ENCODE measurements around the gene ANKRD11.

Gene ANKRD11

GRCh38 chr16:89370081-89370511 lies 120.3 kb downstream of the ANKRD11 start:
- no peak overlapping the region for H3K9ac ChIP-seq (ENCODE audit: low read length)
- H2BK12ac ChIP-seq (ENCODE audit: low read length), result no peak overlapping the region
- H3K18ac ChIP-seq (ENCODE audit: low read length), result no peak overlapping the region
- H3K4me2 ChIP-seq (ENCODE audit: low read length), result no peak overlapping the region
- H3K4me3 ChIP-seq (ENCODE audit: low read depth, low read length), result no peak overlapping the region
- no peak overlapping the region for H3K14ac ChIP-seq (ENCODE audit: low read length)
- no peaks in the 10 kb centered on the region for H3K9me3 ChIP-seq (ENCODE audit: insufficient read depth, low read depth, low read length)
- peaks cover 18 to 28% of the 10 kb centered on the region in 2 experiments for H3K4me1 ChIP-seq (ENCODE audit: control insufficient read depth in 1 of 2, insufficient read depth in 2 of 2, low read length in 2 of 2)
- H3K23ac ChIP-seq (ENCODE audit: low read length), result no peak overlapping the region
- no peak overlapping the region for H4K91ac ChIP-seq (ENCODE audit: low read depth, low read length)
- no peak overlapping the region for H2BK120ac ChIP-seq (ENCODE audit: insufficient read depth, low read length, poor library complexity)
- H3K27me3 ChIP-seq (ENCODE audit: insufficient read depth, low read length), result no peaks in the 10 kb centered on the region
- H3K27ac ChIP-seq (ENCODE audit: low read depth, low read length), result no peak overlapping the region
- no peak overlapping the region for H2AFZ ChIP-seq (ENCODE audit: insufficient read depth, low read length, poor library complexity)
- H4K12ac ChIP-seq (ENCODE audit: low read depth, low read length), result no peak overlapping the region
- H3K36me3 ChIP-seq (ENCODE audit: control insufficient read depth in 1 of 2, insufficient read depth in 2 of 2, low read length in 2 of 2), result peaks cover 4 to 9% of the 10 kb centered on the region in 2 experiments
- no peaks in the 10 kb centered on the region for H3K79me1 ChIP-seq (ENCODE audit: low read length)
- H3K4ac ChIP-seq (ENCODE audit: low read depth, low read length), result no peak overlapping the region
- DNase-seq, result peak; percentile 64 to 70
- no CpG with 5 or more reads among the region's 5 CpGs for WGBS (ENCODE audit: extremely low coverage, insufficient coverage, insufficient read length)
- no peak overlapping the region for H2AK5ac ChIP-seq (ENCODE audit: low read length)
- H2BK5ac ChIP-seq (ENCODE audit: low read depth, low read length, poor library complexity), result no peak overlapping the region
- H4K8ac ChIP-seq (ENCODE audit: low read depth, low read length), result no peak overlapping the region
- H3K79me2 ChIP-seq (ENCODE audit: control insufficient read depth, insufficient read depth, low read length, poor library complexity), result peaks cover 36% of the 10 kb centered on the region

- Histone ChIP-seq H2AFZ (ENCODE audit: insufficient read depth, low read length, poor library complexity) (no peak overlapping the region), H2BK120ac (ENCODE audit: insufficient read depth, low read length, poor library complexity) (no peak overlapping the region), H3K27me3 (ENCODE audit: insufficient read depth, low read length) (no peaks in the 10 kb centered on the region), H3K27ac (ENCODE audit: low read depth, low read length) (no peak overlapping the region), H3K79me2 (ENCODE audit: control insufficient read depth, insufficient read depth, low read length, poor library complexity) (peaks cover 36% of the 10 kb centered on the region), H3K9ac (ENCODE audit: low read length) (no peak overlapping the region), H2BK12ac (ENCODE audit: low read length) (no peak overlapping the region), H4K8ac (ENCODE audit: low read depth, low read length) (no peak overlapping the region), H3K23ac (ENCODE audit: low read length) (no peak overlapping the region), H2AK5ac (ENCODE audit: low read length) (no peak overlapping the region), H3K4me2 (ENCODE audit: low read length) (no peak overlapping the region), H3K18ac (ENCODE audit: low read length) (no peak overlapping the region), H2BK5ac (ENCODE audit: low read depth, low read length, poor library complexity) (no peak overlapping the region), H3K4ac (ENCODE audit: low read depth, low read length) (peak overlapping the region; percentile 8), H3K9me3 (ENCODE audit: insufficient read depth, low read depth, low read length) (no peaks in the 10 kb centered on the region), H3K4me1 (ENCODE audit: control insufficient read depth in 1 of 2, insufficient read depth in 2 of 2, low read length in 2 of 2) (peaks cover 18 to 32% of the 10 kb centered on the region in 2 experiments), H3K36me3 (ENCODE audit: control insufficient read depth in 1 of 2, insufficient read depth in 2 of 2, low read length in 2 of 2) (peaks cover 4 to 9% of the 10 kb centered on the region in 2 experiments), H3K79me1 (ENCODE audit: low read length) (no peaks in the 10 kb centered on the region), H4K91ac (ENCODE audit: low read depth, low read length) (no peak overlapping the region), H3K4me3 (ENCODE audit: low read depth, low read length) (no peak overlapping the region), H3K14ac (ENCODE audit: low read length) (no peak overlapping the region), H4K12ac (ENCODE audit: low read depth, low read length) (no peak overlapping the region)
- no CpG with 5 or more reads among the region's 17 CpGs for WGBS (ENCODE audit: extremely low coverage, insufficient coverage, insufficient read length)
- DNase-seq, result no peak
Observed at GRCh38 chr16:89369266-89369895, 121.0 kb downstream of the ANKRD11 start.

GRCh38 chr16:89368604-89369249 lies 121.6 kb downstream of the ANKRD11 start:
- no CpG with 5 or more reads among the region's 7 CpGs for WGBS (ENCODE audit: extremely low coverage, insufficient coverage, insufficient read length)
- Histone ChIP-seq H3K36me3 (ENCODE audit: control insufficient read depth in 1 of 2, insufficient read depth in 2 of 2, low read length in 2 of 2) (peaks cover 4 to 9% of the 10 kb centered on the region in 2 experiments), H3K4me2 (ENCODE audit: low read length) (no peak overlapping the region), H3K79me1 (ENCODE audit: low read length) (peaks cover 4% of the 10 kb centered on the region), H2BK12ac (ENCODE audit: low read length) (no peak overlapping the region), H4K12ac (ENCODE audit: low read depth, low read length) (no peak overlapping the region), H3K27me3 (ENCODE audit: insufficient read depth, low read length) (no peaks in the 10 kb centered on the region), H3K18ac (ENCODE audit: low read length) (no peak overlapping the region), H3K14ac (ENCODE audit: low read length) (no peak overlapping the region), H3K4me1 (ENCODE audit: control insufficient read depth in 1 of 2, insufficient read depth in 2 of 2, low read length in 2 of 2) (peaks cover 22 to 37% of the 10 kb centered on the region in 2 experiments), H2AK5ac (ENCODE audit: low read length) (no peak overlapping the region), H3K79me2 (ENCODE audit: control insufficient read depth, insufficient read depth, low read length, poor library complexity) (peaks cover 38% of the 10 kb centered on the region), H2AFZ (ENCODE audit: insufficient read depth, low read length, poor library complexity) (no peak overlapping the region), H3K23ac (ENCODE audit: low read length) (no peak overlapping the region), H2BK5ac (ENCODE audit: low read depth, low read length, poor library complexity) (no peak overlapping the region), H3K27ac (ENCODE audit: low read depth, low read length) (no peak overlapping the region), H2BK120ac (ENCODE audit: insufficient read depth, low read length, poor library complexity) (no peak overlapping the region), H4K91ac (ENCODE audit: low read depth, low read length) (no peak overlapping the region), H3K9me3 (ENCODE audit: insufficient read depth, low read depth, low read length) (no peaks in the 10 kb centered on the region), H3K9ac (ENCODE audit: low read length) (no peak overlapping the region), H3K4ac (ENCODE audit: low read depth, low read length) (peak overlapping the region; percentile 8), H4K8ac (ENCODE audit: low read depth, low read length) (no peak overlapping the region), H3K4me3 (ENCODE audit: low read depth, low read length) (no peak overlapping the region)
- DNase-seq, result no peak

- Histone ChIP-seq H3K36me3 (ENCODE audit: control insufficient read depth in 1 of 2, insufficient read depth in 2 of 2, low read length in 2 of 2) (peaks cover 4 to 9% of the 10 kb centered on the region in 2 experiments), H4K12ac (ENCODE audit: low read depth, low read length) (no peak overlapping the region)
Observed at GRCh38 chr16:89367538-89367915, 122.8 kb downstream of the ANKRD11 start.

More at GRCh38 chr16:89367538-89367915, 122.8 kb downstream of the ANKRD11 start:
- no peak overlapping the region for H3K4me2 ChIP-seq (ENCODE audit: low read length)
- no peak overlapping the region for H4K8ac ChIP-seq (ENCODE audit: low read depth, low read length)
- H2BK12ac ChIP-seq (ENCODE audit: low read length), result no peak overlapping the region
- whole genome bisulfite sequencing (ENCODE audit: extremely low coverage, insufficient coverage, insufficient read length), result no CpG with 5 or more reads among the region's 7 CpGs
- no peaks in the 10 kb centered on the region for H3K9me3 ChIP-seq (ENCODE audit: insufficient read depth, low read depth, low read length)
- H3K14ac ChIP-seq (ENCODE audit: low read length), result no peak overlapping the region
- no peak overlapping the region for H4K91ac ChIP-seq (ENCODE audit: low read depth, low read length)
- H3K4me1 ChIP-seq (ENCODE audit: control insufficient read depth in 1 of 2, insufficient read depth in 2 of 2, low read length in 2 of 2), result peaks cover 23 to 41% of the 10 kb centered on the region in 2 experiments
- no peak overlapping the region for H3K9ac ChIP-seq (ENCODE audit: low read length)
- H2AK5ac ChIP-seq (ENCODE audit: low read length), result no peak overlapping the region
- no peaks in the 10 kb centered on the region for H3K27me3 ChIP-seq (ENCODE audit: insufficient read depth, low read length)
- no peak overlapping the region for H2BK120ac ChIP-seq (ENCODE audit: insufficient read depth, low read length, poor library complexity)
- H2BK5ac ChIP-seq (ENCODE audit: low read depth, low read length, poor library complexity), result no peak overlapping the region
- H3K27ac ChIP-seq (ENCODE audit: low read depth, low read length), result no peak overlapping the region
- no peak overlapping the region for H2AFZ ChIP-seq (ENCODE audit: insufficient read depth, low read length, poor library complexity)
- no peak overlapping the region for H3K18ac ChIP-seq (ENCODE audit: low read length)
- H3K23ac ChIP-seq (ENCODE audit: low read length), result no peak overlapping the region
- H3K4ac ChIP-seq (ENCODE audit: low read depth, low read length), result peak overlapping the region; percentile 67
- H3K4me3 ChIP-seq (ENCODE audit: low read depth, low read length), result no peak overlapping the region
- peaks cover 29% of the 10 kb centered on the region for H3K79me2 ChIP-seq (ENCODE audit: control insufficient read depth, insufficient read depth, low read length, poor library complexity)
- no peak for DNase-seq
- peaks cover 4% of the 10 kb centered on the region for H3K79me1 ChIP-seq (ENCODE audit: low read length)

Measured in trophoblast cell (in vitro differentiated cells and primary cell).